HCT116 (cell line): Measurements from ENCODE around the gene NCCRP1. TPM values are rescaled to one million over a fixed set of nuclear protein-coding genes. Genes with fewer than 3 reads are reported as not detected.

Experiments
- ATAC-seq: fragments of 200-7000 bp; cut with Tn5 transposase; 2 replicates; pipeline ENCODE4 v1.9.1; 2020; ENCODE audit warnings: mild to moderate bottlenecking, moderate library complexity
- BruUV-seq: library from RNA; stranded (reverse); fragments of 400-500 nt; replicated peaks from 2 replicates; lab custom pipeline; 2021; lab: Mats Ljungman, UMichigan
- CTCF ChIA-PET: fragments of 300-600 bp; sonication (Branson Sonifier 250); formaldehyde crosslinking; loops from one replicate; lab custom pipeline; 2021; ENCODE audit warnings: antibody characterized with exemption; lab: Charles Lee
- POLR2A ChIA-PET: fragments of 300-600, 350-600 bp; sonication (Branson Sonifier 250); formaldehyde crosslinking; loops from one replicate; lab custom pipeline; 2021; ENCODE audit warnings: antibody characterized with exemption; lab: Charles Lee
- RAD21 ChIA-PET, 2 experiments: fragments of 300-600 bp; sonication (Branson Sonifier 250); formaldehyde crosslinking; loops; one replicate each; lab custom pipeline; 2023; ENCODE audit warnings: low total read pairs in 2 of 2; ENCODE audit not compliant: uncharacterized antibody in 2 of 2, unreplicated experiment in 2 of 2, low non-redundant PET in 1 of 2; lab: Charles Lee
- DNase-seq: peaks from one replicate; pipeline ENCODE4 v3.0.0-alpha.2; 2010; ENCODE audit warnings: low read depth, low spot score
- H2AFZ ChIP-seq: fragments of 200-600 bp; shearing (Covaris generic), sonication (generic); 2 replicates; pipeline ENCODE4 v1.6.1; 2017; ENCODE audit warnings: low read depth, mixed run types, mixed read lengths, antibody characterized with exemption, low read length; ENCODE audit not compliant: poor library complexity, severe bottlenecking
- H3K27ac ChIP-seq: 2 replicates; pipeline ENCODE4 v1.5.1; 2012; ENCODE audit warnings: low read depth, low read length
- H3K27me3 ChIP-seq: fragments of 200-600 bp; sonication (generic); 2 replicates; pipeline ENCODE4 v1.6.1; 2016; ENCODE audit warnings: mixed run types, low read length, mixed read lengths; ENCODE audit not compliant: insufficient read depth
- H3K36me3 ChIP-seq, 2 experiments: fragments of 200-500 bp in 1 of 2; fragments of 200-600 bp in 1 of 2; sonication (Bioruptor generic) in 1 of 2; sonication (generic) in 1 of 2; 2 replicates each; pipeline versions ENCODE4 v1.5.1 to v1.6.1; 2014 to 2016; ENCODE audit warnings: low read length in 2 of 2, inconsistent platforms in 1 of 2, mixed read lengths in 1 of 2, mixed run types in 1 of 2; ENCODE audit not compliant: insufficient read depth in 2 of 2, control insufficient read depth in 1 of 2
- H3K4me1 ChIP-seq, 2 experiments: fragments of 200-600 bp in 1 of 2; sonication (generic) in 1 of 2; 2 replicates each; pipeline versions ENCODE4 v1.5.1 to v1.6.1; 2012 to 2017; ENCODE audit warnings: low read length in 2 of 2, inconsistent platforms in 1 of 2, mild to moderate bottlenecking in 1 of 2, mixed read lengths in 1 of 2, mixed run types in 1 of 2, moderate library complexity in 1 of 2; ENCODE audit not compliant: insufficient read depth in 2 of 2, control insufficient read depth in 1 of 2
- H3K4me2 ChIP-seq: fragments of 200-600 bp; sonication (generic); 2 replicates; pipeline ENCODE4 v1.6.1; 2017; ENCODE audit warnings: mixed run types, low read length, mixed read lengths
- H3K4me3 ChIP-seq, 2 experiments: fragments of 200-600 bp in 1 of 2; sonication (generic) in 1 of 2; replicated peaks in 1 of 2; 2 replicates each; pipeline ENCODE4 v1.5.1; 2011 to 2016; ENCODE audit warnings: low read length in 2 of 2, control low read depth in 1 of 2, low read depth in 1 of 2, mild to moderate bottlenecking in 1 of 2, mixed read lengths in 1 of 2, mixed run types in 1 of 2
- H3K79me2 ChIP-seq: fragments of 200-600 bp; sonication (generic); 2 replicates; pipeline ENCODE4 v1.6.1; 2017; ENCODE audit warnings: mild to moderate bottlenecking, mixed run types, low read length, moderate library complexity, mixed read lengths; ENCODE audit not compliant: insufficient read depth
- H3K9ac ChIP-seq: fragments of 200-600 bp; sonication (generic); 2 replicates; pipeline ENCODE4 v1.6.1; 2016; ENCODE audit warnings: low read length, mixed read lengths
- H3K9me2 ChIP-seq: fragments of 200-600 bp; sonication (generic), shearing (Covaris generic); 2 replicates; pipeline ENCODE4 v1.6.1; 2017; ENCODE audit warnings: mixed run types, mild to moderate bottlenecking, moderate library complexity; ENCODE audit not compliant: insufficient read depth
- H3K9me3 ChIP-seq, 2 experiments: fragments of 200-500 bp in 1 of 2; fragments of 200-600 bp in 1 of 2; sonication (Bioruptor generic) in 1 of 2; sonication (generic) in 1 of 2; 2 replicates each; pipeline ENCODE4 v1.6.1; 2014 to 2017; ENCODE audit warnings: low read length in 2 of 2, mixed read lengths in 2 of 2, inconsistent platforms in 1 of 2, low read depth in 1 of 2, mild to moderate bottlenecking in 1 of 2, mixed run types in 1 of 2, moderate library complexity in 1 of 2; ENCODE audit not compliant: control insufficient read depth in 1 of 2, insufficient read depth in 1 of 2
- H4K20me1 ChIP-seq: fragments of 200-600 bp; sonication (generic), shearing (Covaris generic); 2 replicates; pipeline ENCODE4 v1.6.1; 2017; ENCODE audit warnings: mixed run types, mild to moderate bottlenecking, moderate library complexity; ENCODE audit not compliant: insufficient read depth
- CBX3 ChIP-seq: IDR thresholded peaks from 2 replicates; pipeline ENCODE4 v1.6.1; 2012; ENCODE audit warnings: low read depth
- EGR1 ChIP-seq: IDR thresholded peaks from 2 replicates; pipeline ENCODE4 v1.6.1; 2012; ENCODE audit warnings: low read depth
- ELF1 ChIP-seq: IDR thresholded peaks from 2 replicates; pipeline ENCODE4 v1.6.1; 2012; ENCODE audit warnings: low read depth, borderline replicate concordance
- EZH2phosphoT487 ChIP-seq: fragments of 200-600 bp; IDR thresholded peaks from 2 replicates; pipeline ENCODE4 v1.6.1; 2018; ENCODE audit warnings: antibody characterized with exemption, borderline replicate concordance
- FOSL1 ChIP-seq: IDR thresholded peaks from 2 replicates; pipeline ENCODE4 v1.6.1; 2012; ENCODE audit warnings: low read depth
- JUND ChIP-seq: IDR thresholded peaks from 2 replicates; pipeline ENCODE4 v1.6.1; 2012
- POLR2A ChIP-seq: IDR thresholded peaks from 2 replicates; pipeline ENCODE4 v1.7.0; 2011; ENCODE audit warnings: borderline replicate concordance; ENCODE audit not compliant: insufficient read depth, insufficient read length; ENCODE audit errors: extremely low read depth
- RAD21 ChIP-seq: IDR thresholded peaks from 2 replicates; pipeline ENCODE4 v1.6.1; 2012; ENCODE audit warnings: low read depth, mild to moderate bottlenecking
- SIN3A ChIP-seq: IDR thresholded peaks from 2 replicates; pipeline ENCODE4 v1.6.1; 2012; ENCODE audit warnings: low read depth
- SP1 ChIP-seq: IDR thresholded peaks from 2 replicates; pipeline ENCODE4 v1.6.1; 2012; ENCODE audit warnings: low read depth
- TCF7L2 ChIP-seq: IDR thresholded peaks from 2 replicates; pipeline ENCODE4 v1.7.0; 2011; ENCODE audit warnings: borderline replicate concordance, inconsistent platforms; ENCODE audit not compliant: insufficient read depth, insufficient read length; ENCODE audit errors: extremely low read depth
- ZFX ChIP-seq: fragments of 450-650 bp; IDR thresholded peaks from 2 replicates; pipeline ENCODE4 v1.6.1; 2017
- intact Hi-C: fragments of 100-400 bp; cut with micrococcal nuclease; formaldehyde crosslinking; loops from 2 replicates; pipeline ENCODE4 v1.10.0; 2022
- total RNA-seq: library from RNA; stranded (reverse); gene quantifications from one replicate; pipeline ENCODE4 v1.2.1, GENCODE V29; 2021; ENCODE audit not compliant: unreplicated experiment
- TF ChIP-seq, protein P1 (sequence below): IDR thresholded peaks from 2 replicates; pipeline ENCODE4 v1.6.1; 2012; ENCODE audit warnings: low read depth

NCCRP1 gene
- total RNA-seq, 1 experiment from 2014 or later, result 0.12 TPM

DNA sequence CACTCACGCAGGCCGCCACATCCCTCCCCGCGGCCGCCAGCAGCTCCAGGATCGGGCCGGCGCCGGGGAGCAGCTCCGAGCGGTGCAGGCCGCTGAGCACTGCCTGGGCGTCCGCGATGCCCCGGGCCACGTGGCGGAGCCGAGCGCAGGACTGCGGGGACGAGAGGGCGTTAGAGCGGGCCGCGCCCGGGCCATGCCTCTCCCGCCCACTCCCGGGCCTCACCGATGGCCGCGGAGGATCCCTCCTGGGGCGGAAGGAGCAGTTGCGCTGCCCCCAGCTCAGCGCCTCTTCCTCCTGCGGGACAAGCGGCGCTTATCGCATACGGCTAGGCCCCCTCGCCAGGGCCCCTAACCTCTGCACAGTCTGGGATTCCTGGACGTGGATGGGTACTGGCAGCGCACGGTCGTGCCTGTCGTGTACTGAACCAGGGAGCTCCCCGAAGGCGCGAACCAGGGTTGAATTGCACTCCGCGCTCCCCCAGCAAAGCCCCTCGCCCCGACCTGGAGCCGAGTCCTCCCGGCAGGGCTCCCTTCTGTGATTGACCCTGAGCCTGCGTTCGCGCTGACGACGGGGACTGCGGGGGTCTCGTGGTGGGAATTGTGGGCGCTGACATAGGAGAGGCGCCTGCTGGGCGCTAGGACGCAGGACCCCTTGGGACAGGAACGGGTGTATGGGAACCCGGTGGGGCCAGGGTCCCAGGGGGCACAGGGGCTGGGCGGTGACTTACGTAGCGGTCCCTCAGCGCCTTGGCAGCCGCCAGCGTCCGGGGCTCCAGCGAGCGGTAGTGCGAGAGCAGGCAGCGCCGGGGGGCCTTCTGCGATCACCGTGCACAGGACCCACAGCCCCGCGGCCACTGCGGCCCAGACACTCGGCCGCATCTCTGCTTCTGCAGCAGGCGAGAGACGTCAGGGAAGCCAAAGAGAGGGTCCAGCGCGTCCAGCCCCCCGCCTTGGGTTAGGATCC is 51.2 kb downstream of the NCCRP1 start:
- no peak for DNase-seq
- POLR2A ChIA-PET, result no interaction called here
- no TSS peak for BruUV-seq
- CTCF ChIA-PET, result no interaction called here
- no peaks in the 10 kb centered on the region for H3K36me3 ChIP-seq
- H3K27me3 ChIP-seq, result no peaks in the 10 kb centered on the region
- H3K79me2 ChIP-seq, result no peaks in the 10 kb centered on the region
- H3K9ac ChIP-seq, result no peak overlapping the region
- intact Hi-C loops, result no loop called here
- no peak for ATAC-seq
- H3K4me2 ChIP-seq, result no peak overlapping the region
- TF ChIP-seq JUND (no peak), SP1 (no peak), CBX3 (no peak), POLR2A (no peak), EGR1 (no peak), TCF7L2 (no peak)
- TF ChIP-seq, all 23 proteins: peak for 0
- Histone ChIP-seq H3K9me2 (no peaks in the 10 kb centered on the region), H3K4me3 (no peak overlapping the region), H3K4me1 (no peaks in the 10 kb centered on the region), H3K9me3 (no peaks in the 10 kb centered on the region), H4K20me1 (no peaks in the 10 kb centered on the region), H2AFZ (no peak overlapping the region), H3K27ac (no peak overlapping the region)
- RAD21 ChIA-PET, result no interaction called here

DNA sequence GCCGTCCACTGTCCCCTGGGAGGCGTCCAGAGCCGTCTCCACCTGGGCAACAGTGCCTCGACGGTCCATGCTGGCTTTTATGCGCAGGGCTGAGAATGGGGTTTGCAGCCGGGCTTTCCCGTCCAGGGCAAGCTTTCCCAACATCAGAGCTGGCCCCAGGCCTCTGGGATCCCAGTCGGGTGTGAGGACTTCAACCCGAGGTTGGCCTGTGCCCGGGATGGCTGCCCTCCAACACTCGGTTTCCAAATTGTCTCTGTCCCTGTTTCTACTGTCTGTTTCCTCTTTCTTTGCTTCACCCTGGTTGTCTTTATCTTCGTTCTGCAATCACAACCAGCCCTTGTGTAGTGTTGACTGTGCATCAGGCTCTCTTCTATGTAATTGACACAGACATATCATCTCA is 52.0 kb downstream of the NCCRP1 start, which contains the start of gene IFNL4:
TSS of gene IFNL4 (minus strand) at position 51 of the 400 bp plus-strand sequence.
- no peaks in the 10 kb centered on the region for H3K9me2 ChIP-seq
- H3K4me1 ChIP-seq, result no peaks in the 10 kb centered on the region
- BruUV-seq, result no TSS peak
- no peak within 1 kb of the TSS for H2AFZ ChIP-seq
- intact Hi-C loops, result no loop called here
- no peaks in the 10 kb centered on the region for H3K9me3 ChIP-seq
- ChIA-PET POLR2A (no interaction called here), RAD21 (no interaction called here), CTCF (no interaction called here)
- H3K9ac ChIP-seq, result no peak within 1 kb of the TSS
- no peak for DNase-seq
- no peaks in the 10 kb centered on the region for H4K20me1 ChIP-seq
- H3K27me3 ChIP-seq, result no peaks in the 10 kb centered on the region
- H3K4me3 ChIP-seq, result no peak within 1 kb of the TSS
- no peaks in the 10 kb centered on the region for H3K79me2 ChIP-seq
- no peak within 1 kb of the TSS for H3K27ac ChIP-seq
- TF ChIP-seq EGR1 (no peak), FOSL1 (no peak), RAD21 (no peak), ELF1 (no peak), SIN3A (no peak), ZFX (no peak), EZH2phosphoT487 (no peak)
- TF ChIP-seq, protein P1, sequence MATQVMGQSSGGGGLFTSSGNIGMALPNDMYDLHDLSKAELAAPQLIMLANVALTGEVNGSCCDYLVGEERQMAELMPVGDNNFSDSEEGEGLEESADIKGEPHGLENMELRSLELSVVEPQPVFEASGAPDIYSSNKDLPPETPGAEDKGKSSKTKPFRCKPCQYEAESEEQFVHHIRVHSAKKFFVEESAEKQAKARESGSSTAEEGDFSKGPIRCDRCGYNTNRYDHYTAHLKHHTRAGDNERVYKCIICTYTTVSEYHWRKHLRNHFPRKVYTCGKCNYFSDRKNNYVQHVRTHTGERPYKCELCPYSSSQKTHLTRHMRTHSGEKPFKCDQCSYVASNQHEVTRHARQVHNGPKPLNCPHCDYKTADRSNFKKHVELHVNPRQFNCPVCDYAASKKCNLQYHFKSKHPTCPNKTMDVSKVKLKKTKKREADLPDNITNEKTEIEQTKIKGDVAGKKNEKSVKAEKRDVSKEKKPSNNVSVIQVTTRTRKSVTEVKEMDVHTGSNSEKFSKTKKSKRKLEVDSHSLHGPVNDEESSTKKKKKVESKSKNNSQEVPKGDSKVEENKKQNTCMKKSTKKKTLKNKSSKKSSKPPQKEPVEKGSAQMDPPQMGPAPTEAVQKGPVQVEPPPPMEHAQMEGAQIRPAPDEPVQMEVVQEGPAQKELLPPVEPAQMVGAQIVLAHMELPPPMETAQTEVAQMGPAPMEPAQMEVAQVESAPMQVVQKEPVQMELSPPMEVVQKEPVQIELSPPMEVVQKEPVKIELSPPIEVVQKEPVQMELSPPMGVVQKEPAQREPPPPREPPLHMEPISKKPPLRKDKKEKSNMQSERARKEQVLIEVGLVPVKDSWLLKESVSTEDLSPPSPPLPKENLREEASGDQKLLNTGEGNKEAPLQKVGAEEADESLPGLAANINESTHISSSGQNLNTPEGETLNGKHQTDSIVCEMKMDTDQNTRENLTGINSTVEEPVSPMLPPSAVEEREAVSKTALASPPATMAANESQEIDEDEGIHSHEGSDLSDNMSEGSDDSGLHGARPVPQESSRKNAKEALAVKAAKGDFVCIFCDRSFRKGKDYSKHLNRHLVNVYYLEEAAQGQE, result no peak
- no peak for ATAC-seq
- H3K36me3 ChIP-seq, result no peaks in the 10 kb centered on the region
- no peak within 1 kb of the TSS for H3K4me2 ChIP-seq
